Neural cell (in vitro differentiated cells): ENCODE data around the gene FAM110A.

Experiments used
- CTCF ChIP-seq: fragments of 450-650 bp; IDR thresholded peaks from 2 replicates; pipeline ENCODE4 v1.5.1; 2014; ENCODE audit warnings: antibody characterized with exemption, mild to moderate bottlenecking, moderate library complexity; ENCODE audit not compliant: poor library complexity, severe bottlenecking
- EP300 ChIP-seq: fragments of 450-650 bp; conservative IDR thresholded peaks from 2 replicates; pipeline ENCODE4 v1.6.1; 2014; ENCODE audit warnings: antibody characterized with exemption, mild to moderate bottlenecking, moderate library complexity; ENCODE audit not compliant: poor library complexity, severe bottlenecking
- EZH2 ChIP-seq: fragments of 200-600, 300-800 bp; shearing (Covaris generic), sonication (generic); IDR thresholded peaks from 2 replicates; pipeline ENCODE4 v1.6.1; 2014; ENCODE audit warnings: antibody characterized with exemption, low read length, borderline replicate concordance, mild to moderate bottlenecking; ENCODE audit not compliant: insufficient read depth, poor library complexity, severe bottlenecking
- POLR2AphosphoS5 ChIP-seq: IDR thresholded peaks from 2 replicates; pipeline ENCODE4 v1.6.1; 2012
- RAD21 ChIP-seq: fragments of 450-650 bp; conservative IDR thresholded peaks from 2 replicates; pipeline ENCODE4 v1.6.1; 2014; ENCODE audit warnings: antibody characterized with exemption, mild to moderate bottlenecking, moderate library complexity
- REST ChIP-seq: IDR thresholded peaks from 2 replicates; pipeline ENCODE4 v1.6.1; 2012; ENCODE audit warnings: borderline replicate concordance
- TAF1 ChIP-seq: IDR thresholded peaks from 2 replicates; pipeline ENCODE4 v1.6.1; 2012; ENCODE audit warnings: low read depth

GRCh38 chr20:877814-878213 lies 44.3 kb downstream of the FAM110A start:
- TF ChIP-seq CTCF = no peak
- TF ChIP-seq EP300 = no peak
- no peak for TF ChIP-seq TAF1
- TF ChIP-seq EZH2 = no peak
- no peak for TF ChIP-seq POLR2AphosphoS5
- TF ChIP-seq REST = no peak
- TF ChIP-seq RAD21 = no peak
